AG08396 (cell line): ENCODE measurements around the gene LIPG.
A peak's percentile ranks its signal among the peaks of the same experiment; 100 is the strongest.

Source experiments
- DNase-seq: peaks from one replicate; pipeline ENCODE4 v3.0.0; 2012; ENCODE audit warnings: low spot score, mixed read lengths

Gene LIPG

GRCh38 chr18:49638891-49639557 lies 77.2 kb downstream of the LIPG start:
- DNase-seq = no peak

DNA sequence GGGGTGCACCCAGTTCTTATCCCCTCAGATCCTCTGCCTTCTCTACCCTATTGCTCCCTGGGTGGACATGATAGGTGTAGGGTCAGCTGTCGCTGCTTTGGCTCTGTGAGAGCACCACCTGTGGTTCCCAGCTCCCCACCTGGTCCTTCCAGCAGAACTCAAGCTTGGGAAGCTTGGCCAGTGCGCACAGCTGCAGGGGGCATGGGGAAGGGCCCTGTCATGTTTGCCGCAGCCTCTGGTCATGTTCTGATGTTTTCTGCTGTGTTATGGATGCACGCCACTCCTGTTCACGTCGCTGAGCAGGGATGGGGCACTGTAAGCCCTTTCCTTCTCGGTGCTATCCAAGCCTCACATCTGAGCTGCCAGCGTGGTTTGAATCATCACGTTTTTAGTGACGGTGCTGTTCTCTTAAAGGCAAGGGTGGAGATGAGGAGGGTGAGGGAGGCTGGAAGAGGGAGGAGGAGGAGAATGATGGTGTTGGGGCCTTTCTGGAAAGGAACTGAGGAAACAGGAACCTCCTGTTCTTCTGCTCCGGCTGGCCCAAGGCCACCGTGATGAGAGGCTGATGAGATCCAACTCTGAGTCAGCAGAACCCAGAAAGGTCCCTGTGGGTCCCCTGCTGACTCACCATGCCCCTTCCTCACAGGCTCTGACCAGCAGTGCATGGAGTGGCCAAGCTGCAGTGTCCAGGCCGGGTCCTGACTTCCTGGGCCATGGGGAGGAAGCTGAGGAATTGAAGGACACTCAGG lies 78.0 kb downstream of the LIPG start:
- no peak for DNase-seq

DNA sequence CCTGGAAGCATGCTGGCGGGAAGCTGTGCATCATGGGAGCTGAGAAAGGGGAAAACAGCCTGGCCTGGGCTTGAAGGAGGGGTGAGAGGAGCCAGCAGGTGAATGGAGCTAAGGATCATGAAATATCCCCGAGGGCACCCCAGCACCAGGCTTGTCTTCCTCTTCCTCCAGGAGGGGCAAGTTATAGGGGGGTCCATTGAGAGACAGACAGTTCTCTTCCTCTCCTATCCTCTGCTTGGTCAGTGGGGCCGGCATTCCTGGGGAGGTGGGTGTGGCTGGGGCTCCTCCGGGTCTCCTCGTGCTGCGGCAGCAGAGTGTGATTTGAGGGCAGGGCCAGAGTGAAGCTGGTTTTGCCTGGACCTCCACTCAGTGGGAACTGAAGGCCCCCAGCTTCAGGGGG lies 78.9 kb downstream of the LIPG start:
- no peak for DNase-seq

DNA sequence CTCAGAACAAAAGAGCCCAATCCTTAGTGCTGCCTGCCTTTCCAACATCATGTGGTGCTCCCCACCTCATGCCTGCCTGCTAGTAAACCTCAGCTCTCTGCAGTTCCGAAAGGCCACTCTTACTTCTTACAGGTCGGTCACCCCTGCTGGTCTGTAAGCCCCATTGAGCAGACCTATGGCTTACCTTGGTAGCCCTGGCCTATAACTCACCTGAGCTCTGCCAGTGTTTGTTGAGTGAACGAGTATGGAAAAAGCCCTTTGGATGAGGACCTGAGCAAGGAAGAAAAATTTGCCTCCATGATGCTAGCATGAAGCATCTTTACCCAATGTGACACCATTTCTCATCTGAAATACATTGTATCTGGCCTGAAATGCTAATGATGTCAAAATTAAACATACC lies 83.3 kb downstream of the LIPG start:
- DNase-seq = no peak

DNA sequence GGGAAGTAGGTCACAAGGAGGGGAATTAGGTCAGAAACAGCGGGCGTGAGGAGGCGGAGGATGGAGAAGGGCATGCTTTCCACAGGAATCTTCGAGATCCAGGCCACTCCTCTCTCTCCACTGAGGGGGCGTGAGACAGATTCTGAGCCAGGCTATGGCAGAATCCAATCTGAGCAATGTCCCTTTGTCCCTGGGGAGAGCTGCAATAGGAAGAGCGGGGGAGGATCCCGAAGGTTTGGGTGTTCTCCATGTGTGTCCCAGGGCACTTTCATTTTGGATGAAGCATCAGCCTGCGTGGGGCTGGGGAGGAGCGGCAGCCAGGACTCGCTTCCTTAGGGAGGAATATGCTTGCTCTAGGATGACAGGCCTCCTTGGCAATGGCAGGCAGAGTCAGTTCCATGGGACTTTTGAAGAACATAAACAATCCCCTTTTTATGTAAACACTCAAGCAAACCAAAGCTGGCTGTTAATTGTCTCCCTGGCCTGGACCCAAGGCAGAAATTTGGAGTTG lies 84.0 kb downstream of the LIPG start:
- peak; percentile 63 for DNase-seq

DNA sequence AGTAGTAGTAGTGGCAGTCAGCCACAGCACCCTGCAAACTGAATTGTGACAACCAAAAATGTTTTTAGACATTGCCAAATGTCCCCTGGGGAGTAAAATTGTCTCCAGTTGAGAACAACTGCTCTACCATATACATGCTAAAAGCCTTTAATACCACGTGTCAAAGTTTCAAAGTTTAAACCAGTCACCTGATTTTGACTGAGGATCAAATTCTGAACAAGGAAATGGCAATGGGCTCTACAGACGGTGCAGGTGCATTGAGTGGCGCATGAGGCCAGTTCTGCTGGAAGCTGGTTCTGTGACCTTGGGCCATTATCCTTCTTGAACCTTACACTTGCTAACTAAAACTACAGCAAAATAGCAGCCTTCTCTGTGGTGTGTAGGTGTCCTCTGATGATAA lies 85.0 kb downstream of the LIPG start:
- DNase-seq = no peak

GRCh38 chr18:49647496-49648168 lies 85.8 kb downstream of the LIPG start:
- peak; percentile 29 for DNase-seq

DNA sequence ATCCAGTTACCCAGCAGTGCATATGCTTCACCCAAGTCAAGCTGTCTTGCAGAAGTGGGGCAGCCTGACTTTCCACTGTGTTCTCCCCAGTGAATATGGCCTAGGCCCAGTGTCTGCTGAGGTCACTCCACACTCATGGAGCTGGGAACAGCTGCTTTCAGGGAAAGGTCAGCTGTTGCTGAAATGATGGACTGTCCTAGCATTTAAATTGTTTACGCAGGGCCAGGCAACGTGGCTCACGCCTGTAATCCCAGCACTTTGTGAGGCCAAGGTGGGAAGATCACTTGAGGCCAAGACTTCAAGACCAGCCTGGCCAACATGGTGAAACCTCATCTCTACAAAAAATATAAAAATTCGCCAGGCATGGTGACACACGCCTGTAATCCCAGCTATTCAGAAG lies 86.5 kb downstream of the LIPG start:
- no peak for DNase-seq
